ENCODE results near the gene LRRC4C.

- TF ChIP-seq CTCF (IDR thresholded peaks at IDR 0.05), result no peak
- no peak for TF ChIP-seq SIN3A (IDR thresholded peaks at IDR 0.05; ENCODE audit: borderline replicate concordance, insufficient read depth, low read depth, low read length)
- TF ChIP-seq, protein P1, sequence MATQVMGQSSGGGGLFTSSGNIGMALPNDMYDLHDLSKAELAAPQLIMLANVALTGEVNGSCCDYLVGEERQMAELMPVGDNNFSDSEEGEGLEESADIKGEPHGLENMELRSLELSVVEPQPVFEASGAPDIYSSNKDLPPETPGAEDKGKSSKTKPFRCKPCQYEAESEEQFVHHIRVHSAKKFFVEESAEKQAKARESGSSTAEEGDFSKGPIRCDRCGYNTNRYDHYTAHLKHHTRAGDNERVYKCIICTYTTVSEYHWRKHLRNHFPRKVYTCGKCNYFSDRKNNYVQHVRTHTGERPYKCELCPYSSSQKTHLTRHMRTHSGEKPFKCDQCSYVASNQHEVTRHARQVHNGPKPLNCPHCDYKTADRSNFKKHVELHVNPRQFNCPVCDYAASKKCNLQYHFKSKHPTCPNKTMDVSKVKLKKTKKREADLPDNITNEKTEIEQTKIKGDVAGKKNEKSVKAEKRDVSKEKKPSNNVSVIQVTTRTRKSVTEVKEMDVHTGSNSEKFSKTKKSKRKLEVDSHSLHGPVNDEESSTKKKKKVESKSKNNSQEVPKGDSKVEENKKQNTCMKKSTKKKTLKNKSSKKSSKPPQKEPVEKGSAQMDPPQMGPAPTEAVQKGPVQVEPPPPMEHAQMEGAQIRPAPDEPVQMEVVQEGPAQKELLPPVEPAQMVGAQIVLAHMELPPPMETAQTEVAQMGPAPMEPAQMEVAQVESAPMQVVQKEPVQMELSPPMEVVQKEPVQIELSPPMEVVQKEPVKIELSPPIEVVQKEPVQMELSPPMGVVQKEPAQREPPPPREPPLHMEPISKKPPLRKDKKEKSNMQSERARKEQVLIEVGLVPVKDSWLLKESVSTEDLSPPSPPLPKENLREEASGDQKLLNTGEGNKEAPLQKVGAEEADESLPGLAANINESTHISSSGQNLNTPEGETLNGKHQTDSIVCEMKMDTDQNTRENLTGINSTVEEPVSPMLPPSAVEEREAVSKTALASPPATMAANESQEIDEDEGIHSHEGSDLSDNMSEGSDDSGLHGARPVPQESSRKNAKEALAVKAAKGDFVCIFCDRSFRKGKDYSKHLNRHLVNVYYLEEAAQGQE (IDR thresholded peaks at IDR 0.05; ENCODE audit: insufficient read depth in 1 of 2, low read depth in 2 of 2, low read length in 1 of 2), result no peak
- TF ChIP-seq POLR2AphosphoS5 (IDR thresholded peaks at IDR 0.05; ENCODE audit: low read depth, low read length), result no peak
- no peak for TF ChIP-seq TCF7L2 (IDR thresholded peaks at IDR 0.05; ENCODE audit: low read depth, low read length)
Measured at GRCh38 chr11:40387240-40387980, 1072.0 kb downstream of the LRRC4C start.

Data from Panc1 (cell line).